Measurements from ENCODE around the gene ARID1A. TPM values are rescaled to one million over a fixed set of nuclear protein-coding genes. Genes with fewer than 3 reads are reported as not detected.

The ARID1A gene
- total RNA-seq, 1 donor from 2014 or later = 155 TPM

- H3K27ac Mint-ChIP-seq (ENCODE audit: unreplicated experiment) = peak overlapping the region; percentile 31
- no peaks in the 10 kb centered on the region for H3K9me3 Mint-ChIP-seq
- no peak for TF ChIP-seq CTCF (conservative IDR thresholded peaks at IDR 0.05)
- H3K4me1 Mint-ChIP-seq = peaks cover 22% of the 10 kb centered on the region
- H3K36me3 Mint-ChIP-seq (ENCODE audit: low read depth) = peaks cover 28% of the 10 kb centered on the region
- H3K4me3 Mint-ChIP-seq = no peak overlapping the region
- no peaks in the 10 kb centered on the region for H3K27me3 Mint-ChIP-seq (ENCODE audit: low read depth)
- no peak for DNase-seq (ENCODE audit: low read depth, low spot score)
These were observed 51.2 kb downstream of the ARID1A start for GRCh38 chr1:26747048-26747447.

- Mint-ChIP-seq H3K36me3 (ENCODE audit: low read depth) (peaks cover 29% of the 10 kb centered on the region), H3K27ac (ENCODE audit: unreplicated experiment) (no peak overlapping the region), H3K27me3 (ENCODE audit: low read depth) (no peaks in the 10 kb centered on the region), H3K4me3 (no peak overlapping the region), H3K9me3 (no peaks in the 10 kb centered on the region), H3K4me1 (peaks cover 18% of the 10 kb centered on the region)
- no peak for DNase-seq (ENCODE audit: low read depth, low spot score)
- no peak for TF ChIP-seq CTCF (conservative IDR thresholded peaks at IDR 0.05)
These were observed 52.5 kb downstream of the ARID1A start for GRCh38 chr1:26748351-26748750.

- TF ChIP-seq CTCF (conservative IDR thresholded peaks at IDR 0.05) = no peak
- DNase-seq (ENCODE audit: low read depth, low spot score) = no peak
- no peaks in the 10 kb centered on the region for H3K9me3 Mint-ChIP-seq
- H3K27me3 Mint-ChIP-seq (ENCODE audit: low read depth) = no peaks in the 10 kb centered on the region
- peaks cover 10% of the 10 kb centered on the region for H3K4me1 Mint-ChIP-seq
- no peak overlapping the region for H3K4me3 Mint-ChIP-seq
- no peak overlapping the region for H3K27ac Mint-ChIP-seq (ENCODE audit: unreplicated experiment)
- H3K36me3 Mint-ChIP-seq (ENCODE audit: low read depth) = peaks cover 29% of the 10 kb centered on the region
These were observed 53.6 kb downstream of the ARID1A start for GRCh38 chr1:26749458-26749857.

GRCh38 chr1:26750428-26750827, 54.6 kb downstream of the ARID1A start:
- H3K9me3 Mint-ChIP-seq = no peaks in the 10 kb centered on the region
- peak overlapping the region; percentile 52 for H3K27ac Mint-ChIP-seq (ENCODE audit: unreplicated experiment)
- H3K4me1 Mint-ChIP-seq = peaks cover 9% of the 10 kb centered on the region
- no peak overlapping the region for H3K4me3 Mint-ChIP-seq
- H3K36me3 Mint-ChIP-seq (ENCODE audit: low read depth) = peaks cover 32% of the 10 kb centered on the region
- TF ChIP-seq CTCF (conservative IDR thresholded peaks at IDR 0.05) = no peak
- no peaks in the 10 kb centered on the region for H3K27me3 Mint-ChIP-seq (ENCODE audit: low read depth)
- DNase-seq (ENCODE audit: low read depth, low spot score) = no peak

DNA sequence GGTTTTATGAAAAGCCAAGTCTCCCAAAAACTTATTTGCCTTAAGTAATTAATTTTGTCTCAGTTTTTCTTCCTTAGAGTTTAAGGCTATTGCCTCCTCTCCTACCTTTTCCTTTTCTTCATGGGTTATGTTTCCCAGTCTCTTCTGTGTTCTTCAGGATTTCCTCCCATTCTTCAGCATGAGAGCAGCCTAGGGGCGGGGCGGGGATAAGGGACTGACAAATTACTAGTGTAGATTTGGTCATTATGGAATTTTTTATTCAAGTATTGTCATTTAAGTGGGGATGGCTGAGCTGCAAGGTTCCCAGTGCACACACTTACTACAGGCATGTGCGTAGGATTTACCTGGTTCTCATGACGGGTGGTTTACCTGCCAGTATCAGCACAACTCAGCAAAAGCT, 56.7 kb downstream of the ARID1A start:
- H3K9me3 Mint-ChIP-seq = no peaks in the 10 kb centered on the region
- TF ChIP-seq CTCF (conservative IDR thresholded peaks at IDR 0.05) = no peak
- peaks cover 6% of the 10 kb centered on the region for H3K4me1 Mint-ChIP-seq
- H3K36me3 Mint-ChIP-seq (ENCODE audit: low read depth) = peaks cover 26% of the 10 kb centered on the region
- H3K4me3 Mint-ChIP-seq = no peak overlapping the region
- no peaks in the 10 kb centered on the region for H3K27me3 Mint-ChIP-seq (ENCODE audit: low read depth)
- no peak overlapping the region for H3K27ac Mint-ChIP-seq (ENCODE audit: unreplicated experiment)
- no peak for DNase-seq (ENCODE audit: low read depth, low spot score)

Data from neural crest cell (in vitro differentiated cells).